ENCODE data around the gene STK32C.

- TF ChIP-seq ZZZ3 (IDR thresholded peaks at IDR 0.05; ENCODE audit: control insufficient read depth, insufficient read length, low read depth) (no peak), BCL3 (IDR thresholded peaks at IDR 0.05; ENCODE audit: borderline replicate concordance, insufficient read depth, low read depth, low read length, poor library complexity, severe bottlenecking) (no peak), SIX5 (IDR thresholded peaks at IDR 0.05; ENCODE audit: low read depth, low read length, severe bottlenecking) (no peak), ZNF24 (IDR thresholded peaks at IDR 0.05) (no peak), EZH2 (IDR thresholded peaks at IDR 0.05; ENCODE audit: borderline replicate concordance, control insufficient read depth, low read depth, low read length) (no peak), MXI1 (IDR thresholded peaks at IDR 0.05; ENCODE audit: low read depth, low read length) (no peak), ZNF274 (IDR thresholded peaks at IDR 0.05; ENCODE audit: insufficient read depth, insufficient read length) (no peak), TCF7 (IDR thresholded peaks at IDR 0.05; ENCODE audit: borderline replicate concordance) (no peak), CTCF (IDR thresholded peaks at IDR 0.05 in 2 of 3, conservative IDR thresholded peaks at IDR 0.05 in 1 of 3; ENCODE audit: control insufficient read depth in 2 of 3, extremely low read depth in 1 of 3, insufficient read depth in 1 of 3, low read depth in 3 of 3, low read length in 3 of 3) (no peak), RFX5 (IDR thresholded peaks at IDR 0.05; ENCODE audit: low read depth, low read length) (no peak), ASH2L (IDR thresholded peaks at IDR 0.05; ENCODE audit: borderline replicate concordance, low read depth) (no peak), TAF1 (IDR thresholded peaks at IDR 0.05; ENCODE audit: borderline replicate concordance, low read depth, low read length) (no peak), EP300 (IDR thresholded peaks at IDR 0.05; ENCODE audit: borderline replicate concordance in 1 of 2, control insufficient read depth in 1 of 2, low read depth in 2 of 2, low read length in 2 of 2) (no peak), SRF (IDR thresholded peaks at IDR 0.05; ENCODE audit: low read depth in 2 of 2, low read length in 2 of 2) (no peak)
Observed at GRCh38 chr10:132172091-132173066, 135.4 kb downstream of the STK32C start.

All from GM12878 (cell line).